HepG2 (cell line): ENCODE data around the gene TBXAS1. TPM values are rescaled to one million over a fixed set of nuclear protein-coding genes. Genes with fewer than 3 reads are reported as not detected.

Source experiments
- ARNTL ChIP-seq: sonication (generic); formaldehyde crosslinking; IDR thresholded peaks from 2 replicates; pipeline ENCODE4 v1.4.0; 2020; ENCODE audit warnings: mild to moderate bottlenecking, missing genetic modification reagents
- BCL6 ChIP-seq: IDR thresholded peaks from 2 replicates; pipeline ENCODE4 v1.6.1; 2016; ENCODE audit warnings: missing genetic modification reagents, missing compliant biosample characterization
- BHLHE40 ChIP-seq: IDR thresholded peaks from 2 replicates; pipeline ENCODE4 v1.6.1; 2011; ENCODE audit warnings: low read length, improper control_type of control experiment
- HDAC1 ChIP-seq: sonication (generic); formaldehyde crosslinking; IDR thresholded peaks from 2 replicates; pipeline ENCODE4 v1.5.1; 2020; ENCODE audit warnings: mild to moderate bottlenecking, missing genetic modification reagents
- HOXA9 ChIP-seq: sonication (generic); formaldehyde crosslinking; IDR thresholded peaks from 2 replicates; pipeline ENCODE4 v1.8.1; 2022; ENCODE audit warnings: missing genetic modification reagents, mild to moderate bottlenecking, moderate library complexity, borderline replicate concordance
- HOXD1 ChIP-seq: sonication (generic); formaldehyde crosslinking; IDR thresholded peaks from 2 replicates; pipeline ENCODE4 v1.5.0; 2020; ENCODE audit warnings: missing genetic modification reagents
- MIXL1 ChIP-seq: IDR thresholded peaks from 2 replicates; pipeline ENCODE4 v1.6.1; 2016
- MTF2 ChIP-seq: sonication (generic); formaldehyde crosslinking; IDR thresholded peaks from 2 replicates; pipeline ENCODE4 v1.5.0; 2020; ENCODE audit warnings: missing genetic modification reagents, borderline replicate concordance
- MXD1 ChIP-seq: sonication (generic); formaldehyde crosslinking; IDR thresholded peaks from 2 replicates; pipeline ENCODE4 v1.4.0; 2020; ENCODE audit warnings: mild to moderate bottlenecking, missing genetic modification reagents
- NR3C1 ChIP-seq: sonication (generic); formaldehyde crosslinking; IDR thresholded peaks from 2 replicates; pipeline ENCODE4 v1.4.0; 2020; ENCODE audit warnings: missing genetic modification reagents
- PBX3 ChIP-seq: sonication (generic); formaldehyde crosslinking; IDR thresholded peaks from 2 replicates; pipeline ENCODE4 v1.8.1; 2023; ENCODE audit warnings: missing genetic modification reagents, inconsistent platforms, borderline replicate concordance
- PCBP1 ChIP-seq: fragments of 200-400 bp; formaldehyde crosslinking; IDR thresholded peaks from 2 replicates; pipeline ENCODE4 v1.6.1; 2017; ENCODE audit warnings: mild to moderate bottlenecking, low read depth, low read length, borderline replicate concordance
- POLR2G ChIP-seq: fragments of 200-400 bp; formaldehyde crosslinking; IDR thresholded peaks from 2 replicates; pipeline ENCODE4 v1.6.1; 2018; ENCODE audit warnings: mild to moderate bottlenecking, low read depth, low read length, moderate library complexity
- PTBP1 ChIP-seq: fragments of 200-400 bp; formaldehyde crosslinking; IDR thresholded peaks from 2 replicates; pipeline ENCODE4 v1.6.1; 2018; ENCODE audit warnings: low read length, low read depth; ENCODE audit not compliant: poor library complexity, severe bottlenecking
- RARA ChIP-seq: IDR thresholded peaks from 2 replicates; pipeline ENCODE4 v1.6.1; 2016; ENCODE audit warnings: missing genetic modification reagents, missing compliant biosample characterization
- RORA ChIP-seq: sonication (generic); formaldehyde crosslinking; IDR thresholded peaks from 2 replicates; pipeline ENCODE4 v1.5.0; 2020; ENCODE audit warnings: mild to moderate bottlenecking, missing genetic modification reagents, moderate library complexity
- SMARCC2 ChIP-seq: fragments of 450-650 bp; IDR thresholded peaks from 2 replicates; pipeline ENCODE4 v1.6.1; 2017; ENCODE audit warnings: antibody characterized with exemption, mild to moderate bottlenecking
- SOX13 ChIP-seq, 3 experiments: fragments of 450-650 bp in 1 of 3; sonication (generic) in 1 of 3; formaldehyde crosslinking in 1 of 3; IDR thresholded peaks in 2 of 3; conservative IDR thresholded peaks in 1 of 3; 2 replicates each; pipeline versions ENCODE4 v1.5.0 to v1.6.1; 2016 to 2020; ENCODE audit warnings: antibody characterized with exemption in 1 of 3, mild to moderate bottlenecking in 1 of 3, missing compliant biosample characterization in 1 of 3, missing genetic modification reagents in 1 of 3, moderate library complexity in 1 of 3
- TEAD2 ChIP-seq: sonication (generic); formaldehyde crosslinking; IDR thresholded peaks from 2 replicates; pipeline ENCODE4 v1.9.0; 2021; ENCODE audit warnings: missing genetic modification reagents
- TFDP2 ChIP-seq: sonication (generic); formaldehyde crosslinking; IDR thresholded peaks from 2 replicates; pipeline ENCODE4 v1.4.0; 2020; ENCODE audit warnings: missing genetic modification reagents
- ZFAT ChIP-seq: sonication (generic); formaldehyde crosslinking; conservative IDR thresholded peaks from 2 replicates; pipeline ENCODE4 v1.8.1; 2023; ENCODE audit warnings: missing genetic modification reagents, inconsistent platforms
- ZNF124 ChIP-seq: sonication (generic); formaldehyde crosslinking; IDR thresholded peaks from 2 replicates; pipeline ENCODE4 v1.4.0; 2020; ENCODE audit warnings: missing genetic modification reagents
- ZNF20 ChIP-seq: sonication (generic); formaldehyde crosslinking; IDR thresholded peaks from 2 replicates; pipeline ENCODE4 v1.4.0; 2020; ENCODE audit warnings: mild to moderate bottlenecking, moderate library complexity, missing genetic modification reagents
- ZNF296 ChIP-seq: sonication (generic); formaldehyde crosslinking; conservative IDR thresholded peaks from 2 replicates; pipeline ENCODE4 v1.5.0; 2020; ENCODE audit warnings: mild to moderate bottlenecking, missing genetic modification reagents
- ZNF3 ChIP-seq: IDR thresholded peaks from 2 replicates; pipeline ENCODE4 v1.7.0; 2017; ENCODE audit warnings: inconsistent platforms
- ZNF317 ChIP-seq: sonication (generic); formaldehyde crosslinking; IDR thresholded peaks from 2 replicates; pipeline ENCODE4 v1.5.0; 2020; ENCODE audit warnings: mild to moderate bottlenecking, missing genetic modification reagents
- ZNF329 ChIP-seq: sonication (generic); formaldehyde crosslinking; IDR thresholded peaks from 2 replicates; pipeline ENCODE4 v1.9.0; 2021; ENCODE audit warnings: low read depth, mild to moderate bottlenecking, missing genetic modification reagents
- ZNF607 ChIP-seq: sonication (generic); formaldehyde crosslinking; IDR thresholded peaks from 2 replicates; pipeline ENCODE4 v1.5.1; 2020; ENCODE audit warnings: missing genetic modification reagents, mild to moderate bottlenecking, borderline replicate concordance
- ZNF616 ChIP-seq: sonication (generic); formaldehyde crosslinking; IDR thresholded peaks from 2 replicates; pipeline ENCODE4 v1.5.0; 2020; ENCODE audit warnings: low read depth, mild to moderate bottlenecking, missing genetic modification reagents
- polyA plus RNA-seq, 8 experiments: library from polyadenylated mRNA; depleted of rRNA in 3 of 8; stranded (reverse) in 7 of 8; unstranded in 1 of 8; fragments of >200 nt; fragmentation: Illumina TruSeq in 4 of 8; extraction: Trizol in 4 of 8; gene quantifications; 2 replicates each; pipeline versions ENCODE4 v1.2.1 to v1.2.3, GENCODE V29; 2011 to 2016; ENCODE audit warnings: low read depth in 4 of 8, missing spikeins in 1 of 8, mixed read lengths in 1 of 8; ENCODE audit not compliant: insufficient read depth in 1 of 8
- total RNA-seq, 5 experiments: library from RNA; depleted of rRNA; stranded (reverse); fragments of >200 nt; fragmentation: Illumina TruSeq; extraction: Trizol; gene quantifications; 2 replicates each; pipeline ENCODE4 v1.2.3, GENCODE V29; 2016; ENCODE audit warnings: low read depth in 1 of 5
- TF ChIP-seq, protein P1 (sequence below), 2 experiments: fragments of 450-650 bp in 1 of 2; sonication (generic) in 1 of 2; formaldehyde crosslinking; IDR thresholded peaks; 2 replicates each; pipeline versions ENCODE4 v1.5.0 to v1.8.0; 2020 to 2022; ENCODE audit warnings: mild to moderate bottlenecking in 1 of 2, missing genetic modification reagents in 1 of 2

Gene TBXAS1
- total and polyA plus RNA-seq, 2 of the 13 experiments (the other 11 are each of a cell fraction or from before 2014, with no cell fraction given) = 4.0 to 4.9 TPM

DNA sequence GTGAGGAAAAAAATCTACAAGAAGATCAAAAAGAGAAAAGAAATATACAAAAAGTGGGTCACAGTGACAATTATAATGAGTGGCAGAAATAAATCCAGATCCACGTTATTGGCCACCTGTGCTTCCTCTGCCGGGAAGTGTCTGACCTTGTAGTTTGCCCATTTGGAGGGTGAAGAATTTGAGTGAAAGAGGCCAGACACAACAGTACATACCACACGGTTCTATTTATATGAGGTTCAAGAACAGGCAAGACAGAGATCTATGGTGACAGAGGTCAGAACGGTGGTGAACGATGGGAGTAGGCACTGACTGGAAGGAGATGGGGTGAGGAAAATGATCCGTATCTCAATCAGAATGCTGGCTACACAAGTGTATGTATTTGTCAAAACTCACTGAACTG, 216.6 kb downstream of the TBXAS1 start (continued):
- TF ChIP-seq HOXD1 (no peak), TFDP2 (CRISPR knock-in tag) (no peak), PTBP1 (no peak), BCL6 (0 out of 2 replicates have a peak, but pooled peaks have one; percentile 53), ZNF607 (CRISPR knock-in tag) (no peak), MTF2 (CRISPR knock-in tag) (no peak), ZNF20 (CRISPR knock-in tag) (no peak), PBX3 (no peak), ZNF296 (CRISPR knock-in tag) (no peak), ARNTL (CRISPR knock-in tag) (no peak), RARA (CRISPR knock-in tag) (peak; percentile 80), ZNF3 (CRISPR knock-in tag) (no peak), ZNF124 (no peak), TEAD2 (CRISPR knock-in tag) (no peak), MIXL1 (CRISPR knock-in tag) (peak; percentile 11; the same call in 1 of the 2 replicates), HDAC1 (CRISPR knock-in tag) (no peak), ZFAT (no peak), ZNF616 (no peak), BHLHE40 (no peak), POLR2G (no peak), RORA (no peak), MXD1 (CRISPR knock-in tag) (no peak), PCBP1 (no peak), ZNF329 (CRISPR knock-in tag) (no peak), HOXA9 (CRISPR knock-in tag) (no peak), ZNF317 (peak; percentile 54; the same call in 1 of the 2 replicates), SOX13 (IDR thresholded peaks at IDR 0.05) (no peak), SOX13 (CRISPR knock-in tag; conservative IDR thresholded peaks at IDR 0.05 in 1 of 2, IDR thresholded peaks at IDR 0.05 in 1 of 2) (peak in 1 of 2 experiments; percentile 46; a peak in 2 of 4 replicates), NR3C1 (no peak), SMARCC2 (no peak)
- TF ChIP-seq, protein P1, sequence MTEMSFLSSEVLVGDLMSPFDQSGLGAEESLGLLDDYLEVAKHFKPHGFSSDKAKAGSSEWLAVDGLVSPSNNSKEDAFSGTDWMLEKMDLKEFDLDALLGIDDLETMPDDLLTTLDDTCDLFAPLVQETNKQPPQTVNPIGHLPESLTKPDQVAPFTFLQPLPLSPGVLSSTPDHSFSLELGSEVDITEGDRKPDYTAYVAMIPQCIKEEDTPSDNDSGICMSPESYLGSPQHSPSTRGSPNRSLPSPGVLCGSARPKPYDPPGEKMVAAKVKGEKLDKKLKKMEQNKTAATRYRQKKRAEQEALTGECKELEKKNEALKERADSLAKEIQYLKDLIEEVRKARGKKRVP (CRISPR knock-in tag; IDR thresholded peaks at IDR 0.05) = no peak
